SH-SY5Y (cell line): ENCODE measurements around the gene WDR20.

Experiments
- GATA2 ChIP-seq: IDR thresholded peaks from 2 replicates; pipeline ENCODE4 v1.6.1; 2011; ENCODE audit warnings: mild to moderate bottlenecking, low read depth, low read length
- GATA3 ChIP-seq: IDR thresholded peaks from 2 replicates; pipeline ENCODE4 v1.6.1; 2011; ENCODE audit warnings: low read depth, mild to moderate bottlenecking, low read length, moderate library complexity

GRCh38 chr14:102200690-102201352, 61.1 kb downstream of the WDR20 start:
- TF ChIP-seq GATA2 (no peak), GATA3 (no peak)
